ENCODE data around the gene COL3A1.

GRCh38 chr2:188984680-188985079 lies 10.5 kb downstream of the COL3A1 start:
- TF ChIP-seq, protein P1, sequence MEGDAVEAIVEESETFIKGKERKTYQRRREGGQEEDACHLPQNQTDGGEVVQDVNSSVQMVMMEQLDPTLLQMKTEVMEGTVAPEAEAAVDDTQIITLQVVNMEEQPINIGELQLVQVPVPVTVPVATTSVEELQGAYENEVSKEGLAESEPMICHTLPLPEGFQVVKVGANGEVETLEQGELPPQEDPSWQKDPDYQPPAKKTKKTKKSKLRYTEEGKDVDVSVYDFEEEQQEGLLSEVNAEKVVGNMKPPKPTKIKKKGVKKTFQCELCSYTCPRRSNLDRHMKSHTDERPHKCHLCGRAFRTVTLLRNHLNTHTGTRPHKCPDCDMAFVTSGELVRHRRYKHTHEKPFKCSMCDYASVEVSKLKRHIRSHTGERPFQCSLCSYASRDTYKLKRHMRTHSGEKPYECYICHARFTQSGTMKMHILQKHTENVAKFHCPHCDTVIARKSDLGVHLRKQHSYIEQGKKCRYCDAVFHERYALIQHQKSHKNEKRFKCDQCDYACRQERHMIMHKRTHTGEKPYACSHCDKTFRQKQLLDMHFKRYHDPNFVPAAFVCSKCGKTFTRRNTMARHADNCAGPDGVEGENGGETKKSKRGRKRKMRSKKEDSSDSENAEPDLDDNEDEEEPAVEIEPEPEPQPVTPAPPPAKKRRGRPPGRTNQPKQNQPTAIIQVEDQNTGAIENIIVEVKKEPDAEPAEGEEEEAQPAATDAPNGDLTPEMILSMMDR (IDR thresholded peaks at IDR 0.05 in 8 of 11, conservative IDR thresholded peaks at IDR 0.05 in 3 of 11) = no peak
- TF ChIP-seq POLR2A (IDR thresholded peaks at IDR 0.05) = no peak
